Activated T-cell treated with anti-CD3 and anti-CD28 coated beads, Interleukin-2, amount 50 U/mL, for 4 hours (primary cell): ENCODE data around the gene ZBTB40. TPM values are rescaled to one million over a fixed set of nuclear protein-coding genes. Genes with fewer than 3 reads are reported as not detected.

Experiments used
- ATAC-seq, 2 donors: fragments of 200-7000 bp; cut with Tn5 transposase; one replicate each; pipeline ENCODE4 v1.10.0; 2021
- DNase-seq: peaks from one replicate; pipeline ENCODE4 v3.0.0-alpha.2; 2020
- H3K27me3 Mint-ChIP-seq: one replicate; pipeline ENCODE4 v1.8.0; 2021; ENCODE audit warnings: low read depth, mixed read lengths
- H3K36me3 Mint-ChIP-seq: one replicate; pipeline ENCODE4 v1.8.0; 2022; ENCODE audit warnings: mixed read lengths; ENCODE audit not compliant: insufficient read depth
- H3K4me1 Mint-ChIP-seq: one replicate; pipeline ENCODE4 v1.8.0; 2021; ENCODE audit warnings: low read depth, mixed read lengths
- H3K4me3 Mint-ChIP-seq: one replicate; pipeline ENCODE4 v1.8.0; 2021; ENCODE audit warnings: mild to moderate bottlenecking, moderate library complexity, mixed read lengths
- H3K9me3 Mint-ChIP-seq: one replicate; pipeline ENCODE4 v1.8.0; 2021; ENCODE audit warnings: mixed read lengths
- total RNA-seq, 3 donors: library from RNA; stranded (reverse); gene quantifications; one replicate each; pipeline ENCODE4 v1.2.1, GENCODE V29; 2021

Gene ZBTB40
- total RNA-seq, 3 donors from 2014 or later: 21.4 to 24.8 (median 24.5) TPM

DNA sequence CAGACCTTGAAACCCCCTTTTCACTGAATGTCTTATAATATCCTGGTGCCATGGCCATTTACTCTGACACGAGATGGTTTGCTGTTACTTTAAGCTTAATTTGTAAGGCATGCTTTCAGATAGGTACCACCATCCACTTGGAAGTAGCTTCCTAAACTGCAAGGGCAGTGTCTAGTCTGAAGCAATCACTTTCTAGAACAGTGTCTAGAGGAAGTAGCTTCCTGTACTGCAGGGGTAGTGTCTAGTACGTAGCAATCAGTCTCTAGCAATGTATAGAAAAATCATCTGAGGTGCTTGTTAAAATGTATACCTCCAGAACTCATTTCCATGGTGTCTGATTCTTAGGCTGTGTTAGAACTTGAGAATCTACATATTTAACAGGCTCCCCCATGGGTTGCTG lies 42.5 kb downstream of the ZBTB40 start:
- Mint-ChIP-seq H3K4me3 (no peak overlapping the region), H3K4me1 (no peaks in the 10 kb centered on the region)

DNA sequence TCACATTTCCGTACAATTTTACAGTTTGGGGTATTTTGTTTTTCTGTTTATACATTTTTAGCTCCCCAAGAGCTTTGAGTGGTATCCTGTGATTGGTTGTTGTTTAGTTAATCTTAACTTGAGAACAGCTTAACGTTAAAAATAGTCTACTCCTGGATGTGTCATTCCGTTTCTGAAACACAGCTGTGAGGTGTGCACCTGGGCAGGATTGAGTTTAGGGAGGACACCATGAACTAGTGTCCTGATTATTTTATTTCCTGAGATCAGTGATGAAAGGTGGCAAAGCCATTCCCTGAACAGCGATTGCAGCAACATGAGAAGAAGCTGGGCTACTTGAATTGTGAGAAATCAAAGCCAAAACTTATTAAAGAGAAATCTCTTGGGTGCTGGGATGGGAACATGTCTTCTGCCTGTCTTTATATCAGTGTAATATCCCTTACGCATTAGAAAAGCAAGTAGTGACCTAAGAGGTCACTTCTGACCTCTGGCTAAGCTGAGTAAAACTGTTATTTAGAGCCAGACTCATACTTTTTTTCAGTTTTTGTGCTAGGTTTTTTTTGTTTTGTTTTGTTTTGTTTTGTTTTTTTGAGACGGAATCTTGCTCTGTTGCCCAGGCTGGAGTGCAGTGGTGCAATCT lies 43.4 kb downstream of the ZBTB40 start:
- Mint-ChIP-seq H3K4me1 (no peaks in the 10 kb centered on the region), H3K4me3 (no peak overlapping the region), H3K27me3 (no peaks in the 10 kb centered on the region), H3K9me3 (no peaks in the 10 kb centered on the region), H3K36me3 (peaks cover 38% of the 10 kb centered on the region)
- DNase-seq: no peak
- no peak for ATAC-seq

More for the DNA sequence above, 42.5 kb downstream of the ZBTB40 start:
- Mint-ChIP-seq H3K27me3 (no peaks in the 10 kb centered on the region), H3K9me3 (no peaks in the 10 kb centered on the region), H3K36me3 (peaks cover 40% of the 10 kb centered on the region)
- DNase-seq (no peak), ATAC-seq (no peak)

DNA sequence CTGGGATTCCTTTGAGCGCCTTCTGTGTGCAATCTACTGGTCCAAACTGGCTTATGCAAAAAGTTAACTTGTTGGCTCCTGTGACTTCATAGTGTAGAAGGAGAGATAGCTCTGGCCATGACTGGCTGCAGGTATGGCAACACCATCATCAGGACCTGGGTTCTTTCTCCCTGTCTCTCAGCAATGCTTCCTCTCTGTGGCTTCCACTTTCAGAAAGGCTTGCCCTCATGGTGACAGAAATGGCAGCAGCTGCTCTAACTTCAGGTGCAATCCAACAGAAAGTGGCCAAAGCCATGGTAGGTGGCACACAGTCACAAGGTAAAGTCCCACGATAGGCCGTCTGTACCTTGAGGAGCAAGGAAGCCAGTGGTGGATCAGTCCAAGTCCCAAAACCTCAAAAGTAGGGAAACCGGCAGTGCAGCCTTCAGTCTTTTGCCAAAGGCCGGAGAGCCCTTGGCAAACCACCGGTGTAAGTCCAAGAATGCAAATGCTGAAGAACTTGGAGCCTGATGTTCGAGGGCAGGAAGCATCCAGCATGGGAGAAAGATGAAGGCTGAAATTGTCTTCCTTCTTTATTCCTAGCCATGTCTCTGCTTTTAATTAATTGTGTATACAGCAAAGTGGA lies 45.0 kb downstream of the ZBTB40 start:
- Mint-ChIP-seq H3K9me3 (no peaks in the 10 kb centered on the region), H3K4me1 (no peaks in the 10 kb centered on the region), H3K27me3 (no peaks in the 10 kb centered on the region), H3K4me3 (no peak overlapping the region), H3K36me3 (peaks cover 35% of the 10 kb centered on the region)
- DNase-seq (no peak), ATAC-seq (no peak)

DNA sequence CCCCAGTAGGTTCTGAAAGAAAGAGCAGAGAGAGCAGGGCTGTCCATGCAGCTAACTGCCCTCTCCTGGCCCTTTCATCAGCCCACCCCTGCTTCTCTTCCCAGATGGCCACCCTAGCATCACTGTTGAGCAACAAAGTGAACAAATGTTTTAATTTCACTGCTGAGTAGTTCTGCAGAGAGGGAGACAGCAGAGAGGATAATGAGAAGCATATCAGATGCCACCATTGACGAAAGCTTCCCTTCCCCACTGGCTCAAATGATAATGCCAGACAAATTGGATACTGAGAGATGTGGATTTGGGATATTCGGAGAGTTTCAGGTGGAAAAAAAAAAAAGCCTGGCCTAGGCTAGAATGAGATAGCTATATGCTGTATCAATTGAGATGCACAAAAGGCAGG lies 46.8 kb downstream of the ZBTB40 start:
- H3K27me3 Mint-ChIP-seq: no peaks in the 10 kb centered on the region
- H3K4me1 Mint-ChIP-seq: no peaks in the 10 kb centered on the region
- no peak for DNase-seq
- H3K9me3 Mint-ChIP-seq: no peaks in the 10 kb centered on the region
- no peak overlapping the region for H3K4me3 Mint-ChIP-seq
- peaks cover 25% of the 10 kb centered on the region for H3K36me3 Mint-ChIP-seq
- no peak for ATAC-seq

DNA sequence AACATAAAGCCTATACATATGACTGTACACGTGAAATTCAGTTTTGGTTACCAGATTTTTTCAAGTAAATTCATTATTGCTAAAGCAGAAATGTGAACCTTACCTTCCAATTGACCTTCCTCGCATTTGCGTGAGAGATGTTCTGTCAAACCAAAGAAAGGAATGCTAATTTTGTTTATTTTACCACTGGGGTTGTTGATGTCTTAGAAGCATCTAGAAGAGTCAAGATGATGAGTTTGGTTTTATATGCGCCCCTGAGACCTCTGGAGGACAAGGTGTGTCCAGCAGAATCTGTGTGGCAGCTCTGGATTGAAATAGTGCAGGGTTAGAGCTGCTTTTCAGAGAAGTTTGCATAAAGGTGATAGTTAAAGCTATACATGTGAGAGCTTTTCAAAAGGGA lies 48.4 kb downstream of the ZBTB40 start:
- ATAC-seq (no peak), DNase-seq (no peak)
- H3K36me3 Mint-ChIP-seq: peaks cover 19% of the 10 kb centered on the region
- H3K4me1 Mint-ChIP-seq: no peaks in the 10 kb centered on the region
- H3K27me3 Mint-ChIP-seq: no peaks in the 10 kb centered on the region
- H3K9me3 Mint-ChIP-seq: no peaks in the 10 kb centered on the region
- H3K4me3 Mint-ChIP-seq: no peak overlapping the region

DNA sequence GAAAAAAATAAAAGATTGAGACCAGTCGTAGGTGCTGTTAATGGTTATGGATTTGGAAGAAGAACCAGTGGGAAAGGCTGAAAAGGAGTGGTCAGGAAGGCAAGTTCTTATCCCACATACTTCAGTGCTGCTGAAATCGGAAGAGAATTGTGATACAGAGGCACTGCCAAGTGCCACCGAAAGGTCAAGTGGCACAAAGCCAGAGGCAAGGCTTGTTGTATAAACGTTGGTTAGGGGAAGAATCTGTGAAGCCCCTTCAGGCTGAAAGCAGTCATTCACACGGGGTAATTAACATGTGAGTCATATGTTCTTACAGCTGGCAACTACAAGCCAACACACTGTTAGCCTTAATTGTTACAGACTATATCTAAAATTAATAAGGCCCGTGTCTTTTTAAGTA lies 48.8 kb downstream of the ZBTB40 start:
- DNase-seq (no peak), ATAC-seq (no peak)
- no peaks in the 10 kb centered on the region for H3K9me3 Mint-ChIP-seq
- no peaks in the 10 kb centered on the region for H3K4me1 Mint-ChIP-seq
- H3K27me3 Mint-ChIP-seq: no peaks in the 10 kb centered on the region
- peaks cover 21% of the 10 kb centered on the region for H3K36me3 Mint-ChIP-seq
- H3K4me3 Mint-ChIP-seq: no peak overlapping the region

DNA sequence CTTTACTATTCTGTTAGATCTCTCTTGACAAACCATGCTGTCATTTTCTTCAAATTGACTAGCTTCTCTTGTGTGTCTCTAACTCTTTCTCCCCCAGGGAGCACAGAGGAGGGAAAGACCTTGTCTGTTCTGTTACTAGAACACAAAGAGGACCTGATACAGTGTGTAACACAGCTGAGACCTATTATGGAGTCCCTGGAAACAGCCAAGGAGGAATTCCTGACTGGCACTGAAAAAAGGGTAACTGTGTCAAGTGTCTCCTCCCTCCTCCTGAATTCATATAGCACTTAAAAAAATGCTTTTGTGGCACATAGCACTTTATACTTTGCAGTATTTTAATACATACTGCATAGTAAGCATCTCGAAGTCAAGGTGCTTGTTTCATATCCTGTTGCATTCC lies 50.6 kb downstream of the ZBTB40 start:
- Mint-ChIP-seq H3K4me1 (no peaks in the 10 kb centered on the region), H3K9me3 (no peaks in the 10 kb centered on the region), H3K4me3 (no peak overlapping the region), H3K27me3 (no peaks in the 10 kb centered on the region), H3K36me3 (peaks cover 24% of the 10 kb centered on the region)
- DNase-seq (no peak), ATAC-seq (no peak)

DNA sequence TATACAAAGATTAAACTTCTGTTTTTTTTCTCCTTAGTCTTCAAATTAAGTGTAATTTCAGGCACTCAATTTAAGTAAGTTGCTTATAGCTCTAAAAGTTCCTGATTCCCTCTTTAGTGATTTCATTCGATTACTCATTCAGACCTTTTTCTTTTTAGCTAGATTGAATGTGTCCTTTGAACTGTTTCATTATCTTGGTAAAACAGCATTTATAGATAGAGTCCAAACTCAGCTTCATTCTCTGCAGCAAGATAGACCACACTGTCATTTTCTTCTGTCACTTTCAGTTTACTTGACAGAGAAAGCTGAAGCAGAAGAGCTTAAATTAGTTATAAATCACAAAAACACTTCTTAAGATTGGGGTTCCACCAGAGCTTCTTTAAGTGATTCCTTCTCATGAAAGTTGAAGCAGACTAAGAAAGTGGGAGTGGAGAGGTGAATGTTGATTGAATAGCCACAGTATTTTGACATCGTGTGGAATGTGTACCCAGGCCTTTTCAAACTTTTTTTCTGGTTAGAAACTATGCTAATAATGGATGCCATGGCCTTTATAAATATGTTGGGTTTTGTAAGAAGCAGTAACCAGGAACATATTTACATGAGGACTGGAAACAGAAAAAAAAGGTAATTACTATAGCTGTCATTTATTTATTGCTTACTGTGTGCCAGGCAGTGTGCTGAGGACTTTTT lies 52.2 kb downstream of the ZBTB40 start:
- Mint-ChIP-seq H3K4me1 (no peaks in the 10 kb centered on the region), H3K36me3 (peaks cover 37% of the 10 kb centered on the region)

DNA sequence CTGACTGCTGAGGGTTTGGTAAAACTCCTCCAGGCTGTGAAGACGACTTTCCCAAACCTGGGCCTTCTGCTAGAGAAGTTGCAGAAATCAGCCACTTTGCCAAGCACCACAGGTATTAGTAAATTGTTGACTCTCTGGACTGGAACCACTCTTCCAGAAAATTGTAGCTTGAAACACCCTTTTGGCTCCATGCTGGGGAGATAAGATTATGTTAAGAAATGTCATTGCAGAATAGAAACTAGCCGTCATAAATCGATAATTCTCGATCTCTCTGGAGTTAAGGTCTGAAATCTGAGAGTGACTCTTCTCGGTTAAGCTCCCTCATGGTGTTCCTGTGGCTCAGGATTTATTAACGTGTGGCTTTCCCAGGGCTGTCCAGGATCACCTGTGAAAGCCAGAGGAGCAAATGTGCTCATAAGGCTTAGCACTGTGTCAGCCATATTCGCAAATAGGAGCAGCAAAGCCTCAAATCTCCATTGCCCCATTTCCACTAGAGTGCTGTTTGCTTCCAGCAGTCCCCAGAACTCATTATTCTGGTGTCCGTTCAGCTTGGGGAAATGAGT lies 54.6 kb downstream of the ZBTB40 start:
- no peak overlapping the region for H3K4me3 Mint-ChIP-seq
- ATAC-seq (no peak), DNase-seq (no peak)
- no peaks in the 10 kb centered on the region for H3K27me3 Mint-ChIP-seq
- no peaks in the 10 kb centered on the region for H3K4me1 Mint-ChIP-seq
- peaks cover 52% of the 10 kb centered on the region for H3K36me3 Mint-ChIP-seq
- H3K9me3 Mint-ChIP-seq: no peaks in the 10 kb centered on the region

More for the DNA sequence above, 52.2 kb downstream of the ZBTB40 start:
- H3K27me3 Mint-ChIP-seq: no peaks in the 10 kb centered on the region
- no peak overlapping the region for H3K4me3 Mint-ChIP-seq
- ATAC-seq (no peak), DNase-seq (no peak)
- H3K9me3 Mint-ChIP-seq: no peaks in the 10 kb centered on the region

DNA sequence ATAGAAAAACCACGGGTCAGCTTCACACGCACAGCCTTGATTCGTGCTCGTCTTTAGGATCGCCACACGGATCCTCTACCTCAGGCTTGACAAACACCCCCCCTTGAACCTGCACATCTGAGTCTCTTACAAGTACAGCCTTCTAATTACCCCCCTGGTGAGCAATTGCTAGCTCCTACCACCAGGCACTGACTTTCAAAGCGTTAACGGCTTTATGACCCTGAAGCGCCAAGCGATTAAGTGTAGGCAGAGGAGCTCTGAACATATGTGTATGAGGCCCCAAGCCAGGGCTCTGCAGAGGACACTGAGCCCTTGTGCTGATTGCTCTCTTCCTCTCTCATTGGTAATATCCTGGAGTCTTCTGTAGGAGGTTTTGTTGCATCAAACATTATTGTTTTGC lies 55.9 kb downstream of the ZBTB40 start:
- no peaks in the 10 kb centered on the region for H3K4me1 Mint-ChIP-seq
- H3K9me3 Mint-ChIP-seq: no peaks in the 10 kb centered on the region
- peaks cover 60% of the 10 kb centered on the region for H3K36me3 Mint-ChIP-seq
- DNase-seq (no peak), ATAC-seq (no peak)
- no peak overlapping the region for H3K4me3 Mint-ChIP-seq
- H3K27me3 Mint-ChIP-seq: no peaks in the 10 kb centered on the region

DNA sequence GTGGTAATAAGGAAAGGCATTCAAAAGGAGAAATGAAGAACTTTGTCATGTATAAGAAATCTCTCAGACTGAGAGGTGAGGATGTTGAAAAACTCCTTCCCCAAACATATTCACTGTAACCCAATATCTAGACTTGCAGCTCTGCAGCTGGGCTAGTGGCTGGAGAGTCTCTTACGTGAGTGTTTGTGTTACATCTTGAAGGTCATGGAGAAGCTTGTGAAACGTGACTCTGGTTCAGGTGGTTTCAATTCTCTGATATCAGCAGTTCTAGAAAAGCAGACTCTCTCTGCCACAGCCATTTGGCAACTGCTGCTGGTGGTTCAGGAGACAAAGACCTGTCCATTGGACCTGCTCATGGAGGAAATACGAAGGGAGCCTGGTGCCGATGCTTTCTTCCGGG lies 56.7 kb downstream of the ZBTB40 start:
- H3K9me3 Mint-ChIP-seq: no peaks in the 10 kb centered on the region
- DNase-seq (no peak), ATAC-seq (no peak)
- H3K27me3 Mint-ChIP-seq: no peaks in the 10 kb centered on the region
- H3K4me1 Mint-ChIP-seq: no peaks in the 10 kb centered on the region
- H3K36me3 Mint-ChIP-seq: peaks cover 58% of the 10 kb centered on the region
- no peak overlapping the region for H3K4me3 Mint-ChIP-seq

DNA sequence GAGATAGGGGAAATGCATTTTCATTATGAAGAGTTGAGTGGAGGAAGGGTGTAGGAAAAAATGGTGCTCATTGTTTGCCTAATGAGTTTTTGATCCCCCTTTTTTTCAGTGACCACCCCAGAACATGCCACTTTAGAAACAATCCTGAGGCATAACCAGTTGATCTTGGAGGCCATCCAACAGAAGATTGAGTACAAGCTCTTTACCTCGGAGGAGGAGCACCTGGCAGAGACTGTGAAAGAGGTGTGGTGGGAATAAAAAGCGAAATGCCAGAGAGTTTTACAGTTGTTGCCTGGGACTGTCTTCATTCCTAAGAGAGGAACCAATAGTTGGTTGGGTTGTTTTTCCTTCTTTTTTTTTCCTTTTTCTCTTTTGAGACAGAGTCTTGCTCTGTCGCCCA lies 57.3 kb downstream of the ZBTB40 start:
- Mint-ChIP-seq H3K36me3 (peaks cover 58% of the 10 kb centered on the region), H3K9me3 (no peaks in the 10 kb centered on the region), H3K27me3 (no peaks in the 10 kb centered on the region), H3K4me1 (no peaks in the 10 kb centered on the region), H3K4me3 (no peak overlapping the region)
- DNase-seq: no peak
- no peak for ATAC-seq

DNA sequence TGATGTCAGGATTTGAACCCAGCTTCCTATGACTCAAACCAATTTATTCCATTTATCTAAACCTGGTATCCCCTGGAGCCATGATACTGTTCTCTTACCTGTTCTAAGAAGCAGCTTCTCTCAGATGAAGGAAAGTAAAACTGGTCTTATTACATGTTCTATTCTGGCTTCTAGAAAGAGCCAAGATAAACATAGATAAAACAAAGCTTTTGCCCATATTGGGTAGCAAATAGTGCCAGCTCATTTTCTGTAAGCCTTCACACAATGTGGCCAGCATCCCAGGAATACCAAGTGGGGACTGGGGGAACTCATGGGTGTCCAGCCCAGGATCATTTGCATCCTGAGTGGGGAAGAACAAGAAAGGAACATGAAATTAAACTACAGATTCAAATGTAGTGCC lies 58.2 kb downstream of the ZBTB40 start:
- Mint-ChIP-seq H3K4me1 (no peaks in the 10 kb centered on the region), H3K9me3 (no peaks in the 10 kb centered on the region), H3K4me3 (no peak overlapping the region), H3K36me3 (peaks cover 63% of the 10 kb centered on the region), H3K27me3 (no peaks in the 10 kb centered on the region)
- ATAC-seq (no peak), DNase-seq (no peak)

DNA sequence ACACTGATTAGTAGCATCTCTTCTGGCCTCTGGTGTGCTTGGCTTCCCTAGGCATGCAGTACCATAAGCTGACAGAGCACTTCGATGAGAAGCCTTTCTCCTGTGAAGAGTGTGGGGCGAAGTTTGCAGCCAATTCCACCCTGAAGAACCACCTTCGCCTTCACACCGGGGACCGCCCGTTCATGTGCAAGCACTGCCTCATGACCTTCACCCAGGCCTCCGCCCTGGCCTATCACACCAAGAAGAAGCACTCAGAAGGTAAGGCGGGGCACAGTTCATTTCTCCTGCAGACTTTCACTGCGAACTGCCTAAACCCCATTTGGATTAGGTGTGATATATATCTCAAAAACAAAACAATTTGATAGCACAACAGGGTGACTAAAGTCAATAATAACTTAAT lies 61.2 kb downstream of the ZBTB40 start:
- ATAC-seq: no peak
- no peaks in the 10 kb centered on the region for H3K27me3 Mint-ChIP-seq

More for the DNA sequence above, 61.2 kb downstream of the ZBTB40 start:
- no peak overlapping the region for H3K4me3 Mint-ChIP-seq
- H3K4me1 Mint-ChIP-seq: no peaks in the 10 kb centered on the region
- H3K36me3 Mint-ChIP-seq: peaks cover 71% of the 10 kb centered on the region
- DNase-seq: no peak
- H3K9me3 Mint-ChIP-seq: no peaks in the 10 kb centered on the region
